GM10266 (cell line): ENCODE measurements around the gene CACNA1B.

Experiments
- DNase-seq: peaks from one replicate; pipeline ENCODE4 v3.0.0; 2012; ENCODE audit errors: extremely low spot score
- CTCF ChIP-seq: IDR thresholded peaks from 2 replicates; pipeline ENCODE4 v1.5.1; 2012; ENCODE audit warnings: mild to moderate bottlenecking, low read depth; ENCODE audit not compliant: control insufficient read depth, insufficient read depth; ENCODE audit errors: missing control alignments

The CACNA1B gene

DNA sequence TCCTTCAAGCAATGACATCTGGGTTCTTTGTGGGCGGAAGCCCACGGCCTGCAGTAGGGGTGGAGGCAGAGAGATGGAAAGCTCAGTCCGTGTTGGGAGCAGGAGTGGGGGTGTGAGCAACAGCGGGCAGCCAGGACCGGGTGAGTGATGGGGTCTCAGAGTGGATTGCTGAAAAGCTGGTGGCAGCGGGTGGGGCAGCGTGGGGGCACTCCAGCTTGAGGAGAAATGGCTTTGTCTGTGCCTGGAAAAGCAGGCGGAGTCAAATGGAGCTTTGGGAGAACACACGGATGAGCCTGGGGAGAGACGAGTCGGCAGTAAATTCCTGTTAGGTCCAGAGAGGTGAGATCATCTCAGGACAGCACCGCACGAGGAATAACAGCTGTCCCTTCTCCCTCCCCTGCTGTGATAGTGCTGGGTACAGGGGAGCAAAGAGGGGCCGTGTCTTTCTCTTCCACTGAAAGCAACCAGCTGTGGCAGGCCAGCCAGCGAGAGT is 42.1 kb downstream of the CACNA1B start:
- DNase-seq: no peak
- TF ChIP-seq CTCF: no peak

DNA sequence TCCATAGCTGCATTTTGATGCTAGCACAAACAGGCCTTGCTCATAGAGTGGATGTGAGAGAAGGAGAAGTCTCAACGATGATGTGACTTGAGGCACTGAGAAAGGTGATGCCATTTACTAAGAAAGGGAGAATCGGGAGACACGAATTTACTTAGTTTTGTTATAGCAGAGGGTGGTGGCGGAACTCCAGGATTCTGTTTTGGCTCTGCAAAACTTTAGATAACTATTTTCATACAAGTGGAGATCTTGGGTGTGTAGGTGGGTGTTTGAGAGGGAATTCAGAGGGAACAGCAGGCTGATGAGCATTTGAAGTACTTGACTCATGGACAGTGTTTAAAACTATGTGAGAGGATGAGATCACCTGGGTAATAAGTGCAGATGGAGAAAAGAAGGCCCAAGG is 43.2 kb downstream of the CACNA1B start:
- TF ChIP-seq CTCF: no peak
- no peak for DNase-seq

- no peak for DNase-seq
- no peak for TF ChIP-seq CTCF
Observed at GRCh38 chr9:137924169-137924568, 46.6 kb downstream of the CACNA1B start.

GRCh38 chr9:137924761-137925369 is 47.3 kb downstream of the CACNA1B start:
- no peak for TF ChIP-seq CTCF
- DNase-seq: no peak

DNA sequence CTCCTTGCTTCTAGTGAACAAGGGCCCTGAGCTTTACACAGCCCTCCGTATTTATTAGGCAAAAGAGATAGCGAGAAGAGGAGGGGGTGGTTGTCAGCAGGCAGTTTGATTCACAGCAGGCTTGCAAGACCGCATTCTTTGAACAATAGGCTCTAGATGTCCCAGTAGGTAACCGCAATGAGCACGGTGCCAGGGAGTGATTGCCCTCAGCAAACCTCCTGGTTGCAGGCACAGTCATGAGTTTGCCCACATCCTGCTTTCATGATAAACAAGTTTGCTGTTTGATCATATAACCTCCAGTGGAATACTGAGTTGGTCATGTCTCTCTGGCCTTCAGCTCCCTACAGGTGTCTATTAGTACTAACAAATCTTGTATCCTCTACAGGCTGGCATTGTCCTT is 66.1 kb downstream of the CACNA1B start:
- no peak for DNase-seq
- no peak for TF ChIP-seq CTCF

DNA sequence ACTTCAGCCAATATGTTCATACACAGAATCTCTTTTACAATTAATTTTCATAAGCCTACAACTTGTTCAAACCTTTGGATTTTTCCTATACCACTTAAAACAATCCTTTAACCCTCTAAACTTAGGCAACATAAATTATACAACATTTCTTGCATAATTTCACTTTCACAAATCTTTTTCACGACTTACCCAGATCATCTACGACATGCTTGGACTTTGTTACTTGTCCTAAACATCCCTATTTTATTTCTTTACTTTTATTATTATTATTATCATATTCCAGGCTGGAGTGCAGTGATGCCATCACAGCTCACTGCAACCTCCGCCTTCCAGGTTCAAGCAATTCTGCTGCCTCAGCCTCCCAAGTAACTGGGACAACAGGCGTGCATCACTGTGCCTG is 68.0 kb downstream of the CACNA1B start:
- TF ChIP-seq CTCF: no peak
- DNase-seq: no peak

DNA sequence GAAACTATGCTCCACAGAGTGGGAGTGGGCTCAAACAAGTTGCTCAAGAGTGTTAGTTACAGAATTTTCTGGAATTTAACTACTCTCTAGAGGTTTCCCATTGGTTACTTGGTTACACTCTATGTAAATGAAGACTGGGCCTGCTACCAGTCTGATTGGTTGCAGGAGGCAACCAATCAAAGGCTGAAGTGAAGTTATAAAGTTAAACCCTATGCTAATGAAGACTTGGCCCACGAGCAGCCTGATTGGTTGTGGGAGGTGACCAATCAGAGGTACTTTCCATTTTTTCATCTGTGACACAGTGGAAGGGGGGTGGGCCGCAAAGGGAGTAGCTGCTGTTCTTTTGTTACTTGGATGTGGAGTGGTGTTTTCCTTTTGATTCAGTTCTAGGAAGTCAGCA is 69.4 kb downstream of the CACNA1B start:
- DNase-seq: no peak

More for the DNA sequence above, 69.4 kb downstream of the CACNA1B start:
- TF ChIP-seq CTCF: no peak
